Lower leg skin (tissue), 4 donors: ENCODE measurements around the gene DYNLRB1. TPM values are rescaled to one million over a fixed set of nuclear protein-coding genes. Genes with fewer than 3 reads are reported as not detected.
"Not testable (repeated sequence)": the region's sequence is repeated elsewhere in the genome, so short reads cannot be mapped to it uniquely, and the experiment has no call there.

Experiments
- DNase-seq, 2 donors: peaks; one replicate each; pipeline ENCODE4 v3.0.0-alpha.2; 2019; ENCODE audit warnings: low spot score in 2 of 2
- H3K4me3 ChIP-seq: fragments of 200-600 bp; sonication (generic); 2 replicates; pipeline ENCODE4 v1.5.1; 2017; ENCODE audit warnings: mild to moderate bottlenecking, low read depth; ENCODE audit not compliant: poor library complexity, severe bottlenecking
- POLR2A ChIP-seq, 2 donors: fragments of 450-650 bp; IDR thresholded peaks; one replicate each; pipeline ENCODE4 v1.6.1; 2016 to 2017; ENCODE audit warnings: antibody characterized with exemption in 2 of 2, mild to moderate bottlenecking in 1 of 2, moderate library complexity in 1 of 2
- WGBS, 2 donors: methylation state at CpG; one replicate each; pipeline ENCODE4 v1.1.5; 2018; 5-methylcytosine and 5-hydroxymethylcytosine counted together
- intact Hi-C: fragments of 100-400 bp; cut with DNase I; formaldehyde crosslinking; loops from one replicate; pipeline ENCODE4 v1.15.0; 2023; ENCODE audit warnings: low total_unique reads
- total RNA-seq, 4 donors: library from RNA; depleted of rRNA; stranded (reverse); fragments of >200 nt; gene quantifications; one replicate each; pipeline ENCODE4 v1.1.0, GENCODE V29; 2016
- TF ChIP-seq, protein P1 (sequence below), 3 donors: fragments of 450-650 bp; IDR thresholded peaks; one replicate each; pipeline ENCODE4 v1.5.1; 2016; ENCODE audit warnings: antibody characterized with exemption in 3 of 3, mild to moderate bottlenecking in 3 of 3, moderate library complexity in 2 of 3

The DYNLRB1 gene
- total RNA-seq, 4 donors from 2014 or later, result 162 to 232 (median 193) TPM

DNA sequence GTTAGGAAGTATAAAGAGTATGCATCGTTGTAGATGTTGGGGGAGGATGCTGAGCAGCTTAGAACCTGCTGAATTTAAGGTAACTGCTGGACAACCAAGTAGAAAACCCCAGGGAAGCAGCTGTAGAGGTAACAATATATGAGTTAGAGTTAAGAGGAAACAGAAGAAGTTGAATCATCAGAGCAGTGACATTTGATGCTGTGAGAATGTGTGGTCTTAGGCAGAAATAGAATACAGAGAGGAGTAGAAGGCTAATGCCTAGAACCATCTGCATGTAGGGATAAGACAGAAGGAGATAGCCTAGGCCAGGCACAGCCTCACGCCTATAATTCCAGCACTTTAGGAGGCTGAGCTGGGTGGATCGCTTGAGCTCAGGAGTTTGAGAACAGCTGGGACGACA is 22.6 kb upstream of the DYNLRB1 start:
- H3K4me3 ChIP-seq, result no peak overlapping the region
- WGBS, 2 donors, result 91 to 95% methylated on average over 4 of the region's 4 CpGs
- TF ChIP-seq POLR2A (IDR thresholded peaks at IDR 0.05), result no peak
- TF ChIP-seq, protein P1, sequence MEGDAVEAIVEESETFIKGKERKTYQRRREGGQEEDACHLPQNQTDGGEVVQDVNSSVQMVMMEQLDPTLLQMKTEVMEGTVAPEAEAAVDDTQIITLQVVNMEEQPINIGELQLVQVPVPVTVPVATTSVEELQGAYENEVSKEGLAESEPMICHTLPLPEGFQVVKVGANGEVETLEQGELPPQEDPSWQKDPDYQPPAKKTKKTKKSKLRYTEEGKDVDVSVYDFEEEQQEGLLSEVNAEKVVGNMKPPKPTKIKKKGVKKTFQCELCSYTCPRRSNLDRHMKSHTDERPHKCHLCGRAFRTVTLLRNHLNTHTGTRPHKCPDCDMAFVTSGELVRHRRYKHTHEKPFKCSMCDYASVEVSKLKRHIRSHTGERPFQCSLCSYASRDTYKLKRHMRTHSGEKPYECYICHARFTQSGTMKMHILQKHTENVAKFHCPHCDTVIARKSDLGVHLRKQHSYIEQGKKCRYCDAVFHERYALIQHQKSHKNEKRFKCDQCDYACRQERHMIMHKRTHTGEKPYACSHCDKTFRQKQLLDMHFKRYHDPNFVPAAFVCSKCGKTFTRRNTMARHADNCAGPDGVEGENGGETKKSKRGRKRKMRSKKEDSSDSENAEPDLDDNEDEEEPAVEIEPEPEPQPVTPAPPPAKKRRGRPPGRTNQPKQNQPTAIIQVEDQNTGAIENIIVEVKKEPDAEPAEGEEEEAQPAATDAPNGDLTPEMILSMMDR (IDR thresholded peaks at IDR 0.05), result no peak
- intact Hi-C loops, result no loop called here
- no peak for DNase-seq

DNA sequence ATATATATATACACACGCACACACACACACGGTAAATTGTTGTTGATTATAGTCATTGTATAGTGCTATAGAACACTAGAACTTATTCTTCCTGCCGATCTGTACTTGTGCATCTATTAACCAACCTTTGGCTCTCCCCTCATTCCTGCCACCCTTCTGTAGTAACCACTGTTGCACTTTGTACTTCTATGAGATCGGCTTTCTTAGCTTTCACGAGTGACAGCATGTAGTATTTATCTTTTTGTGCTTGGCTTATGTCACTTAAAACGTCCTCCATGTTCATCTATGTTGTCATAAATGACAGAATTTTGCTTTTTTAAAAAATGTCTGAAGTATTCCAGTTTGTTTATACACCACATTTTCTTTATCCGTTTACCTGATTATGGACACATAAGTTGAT is 20.9 kb upstream of the DYNLRB1 start:
- intact Hi-C loops, result no loop called here
- DNase-seq, result no peak
- WGBS, 2 donors, result 96 to 97% methylated on average over 7 of the region's 7 CpGs
- H3K4me3 ChIP-seq, result no peak overlapping the region
- TF ChIP-seq, protein P1 (IDR thresholded peaks at IDR 0.05), result no peak
- no peak for TF ChIP-seq POLR2A (IDR thresholded peaks at IDR 0.05)

DNA sequence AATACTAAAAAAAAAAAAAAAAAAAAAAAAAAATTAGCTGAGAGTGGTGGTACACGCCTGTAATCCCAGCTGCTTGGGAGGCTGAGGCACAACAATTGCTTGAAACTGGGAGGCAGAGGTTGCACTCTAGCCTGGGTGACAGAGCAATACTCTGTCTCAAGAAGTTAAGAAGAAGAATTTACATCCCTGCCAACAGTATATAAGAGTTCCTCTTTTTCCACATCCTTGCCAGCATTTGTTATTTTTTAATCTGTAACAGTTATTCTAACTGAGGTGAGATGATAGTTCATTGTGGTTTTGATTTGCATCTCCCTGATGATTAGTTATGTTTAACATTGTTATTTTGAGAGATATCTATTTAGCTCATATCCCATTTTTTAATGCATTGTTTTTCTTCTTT is 20.3 kb upstream of the DYNLRB1 start:
- 95 to 100% methylated on average over 1 of the region's 1 CpG for WGBS, 2 donors
- no peak for TF ChIP-seq POLR2A (IDR thresholded peaks at IDR 0.05)
- TF ChIP-seq, protein P1 (IDR thresholded peaks at IDR 0.05), result no peak
- H3K4me3 ChIP-seq, result no peak overlapping the region
- no peak for DNase-seq
- intact Hi-C loops, result no loop called here

DNA sequence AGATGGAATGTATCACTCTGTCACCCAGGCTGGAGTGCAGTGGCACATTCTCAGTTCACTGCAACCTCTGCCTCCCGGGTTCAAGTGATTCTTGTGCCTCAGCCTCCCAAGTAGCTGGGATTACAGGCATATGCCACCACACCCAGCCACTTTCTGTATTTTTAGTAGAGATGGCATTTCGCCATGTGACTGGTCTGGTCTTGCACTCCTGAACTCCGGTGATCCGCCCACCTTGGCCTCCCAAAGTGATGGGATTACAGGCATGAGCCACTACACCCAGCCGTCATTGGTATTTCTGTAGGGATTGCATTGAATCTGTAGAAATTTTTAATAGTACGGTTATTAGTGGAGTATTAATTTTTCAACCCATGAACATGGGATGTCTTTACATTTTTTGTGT is 18.6 kb upstream of the DYNLRB1 start:
- DNase-seq, intact Hi-C loops, H3K4me3 ChIP-seq: not testable (repeated sequence)
- 76 to 79% methylated on average over 6 of the region's 6 CpGs for WGBS, 2 donors

DNA sequence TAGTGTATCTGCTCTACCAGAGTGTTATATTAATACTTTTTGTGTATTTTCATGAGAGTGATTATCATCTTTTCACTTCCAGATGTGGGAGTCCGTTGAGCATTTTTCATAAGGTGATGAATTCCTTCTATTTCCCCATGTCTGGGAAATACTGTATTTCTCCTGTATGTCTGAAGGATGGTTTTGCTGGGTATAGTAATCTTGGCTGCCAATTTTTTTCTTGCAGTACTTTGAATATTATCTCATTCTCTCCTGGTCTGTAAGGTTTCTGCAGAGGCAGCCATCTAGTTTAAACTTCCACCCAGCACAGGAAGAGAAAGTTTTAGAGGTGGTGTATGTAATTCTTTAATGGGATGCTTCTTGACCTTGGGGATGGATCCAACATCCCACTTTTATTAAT is 15.4 kb upstream of the DYNLRB1 start:
- 88 to 90% methylated on average over 1 of the region's 1 CpG for WGBS, 2 donors
- TF ChIP-seq, protein P1 (IDR thresholded peaks at IDR 0.05), result no peak
- H3K4me3 ChIP-seq, result no peak overlapping the region
- DNase-seq, result no peak
- intact Hi-C loops, result no loop called here

DNA sequence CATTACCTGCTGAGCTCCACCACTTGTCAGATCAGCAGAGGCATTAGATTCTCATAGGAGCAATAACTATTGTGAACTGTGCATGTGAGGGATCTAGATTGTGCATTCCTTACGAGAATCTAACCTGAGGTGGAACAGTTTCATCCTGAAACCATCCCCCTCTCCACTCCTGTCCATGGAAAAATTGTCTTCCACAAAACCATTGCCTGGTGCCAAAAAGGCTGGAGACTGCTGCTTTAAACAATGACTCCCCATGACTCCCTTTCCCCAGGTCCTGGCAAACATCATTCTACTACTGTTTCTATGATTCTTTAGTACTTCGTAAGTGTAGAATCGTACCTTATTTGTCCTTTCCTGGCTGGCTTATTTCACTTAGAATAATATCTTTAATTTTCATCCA is 9.7 kb upstream of the DYNLRB1 start:
- WGBS, 2 donors, result 89 to 91% methylated on average over 3 of the region's 3 CpGs
- TF ChIP-seq POLR2A (IDR thresholded peaks at IDR 0.05), result no peak
- TF ChIP-seq, protein P1 (IDR thresholded peaks at IDR 0.05), result no peak
- no peak for DNase-seq
- H3K4me3 ChIP-seq, result no peak overlapping the region
- intact Hi-C loops, result no loop called here
